Keratinocyte (primary cell): Measurements from ENCODE around the gene NEDD8.

Source experiments
- CTCF ChIP-seq, 3 experiments: IDR thresholded peaks in 1 of 3; conservative IDR thresholded peaks in 1 of 3; optimal IDR thresholded peaks in 1 of 3; 2 replicates in 2 of 3; 3 replicates in 1 of 3; pipeline versions ENCODE3 to v1.5.1; 2011; ENCODE audit warnings: low read length in 3 of 3, mild to moderate bottlenecking in 3 of 3, moderate library complexity in 2 of 3, control low read depth in 1 of 3, inconsistent platforms in 1 of 3; ENCODE audit not compliant: insufficient read depth in 2 of 3; ENCODE audit errors: extremely low read depth in 1 of 3
- EZH2 ChIP-seq: IDR thresholded peaks from one replicate; pipeline ENCODE4 v1.6.1; 2012; ENCODE audit warnings: inconsistent platforms, mild to moderate bottlenecking, low read length, moderate library complexity

GRCh38 chr14:24237463-24237955, 5.3 kb upstream of the NEDD8 start:
- TF ChIP-seq EZH2 (no peak), CTCF (optimal IDR thresholded peaks at IDR 0.05 in 1 of 3, IDR thresholded peaks at IDR 0.05 in 1 of 3, conservative IDR thresholded peaks at IDR 0.05 in 1 of 3; ENCODE audit: extremely low read depth in 1 of 3, insufficient read depth in 2 of 3, low read length in 3 of 3) (no peak)
